HepG2 (cell line): ENCODE results near the gene MAPK8IP3.

Experiments used
- ASH2L ChIP-seq: fragments of 300-600, 200-600 bp; sonication (generic); IDR thresholded peaks from 2 replicates; pipeline ENCODE4 v1.7.0; 2017; ENCODE audit warnings: low read depth, mild to moderate bottlenecking, moderate library complexity, mixed read lengths, low read length; ENCODE audit not compliant: insufficient read length
- BCL6 ChIP-seq: IDR thresholded peaks from 2 replicates; pipeline ENCODE4 v1.6.1; 2016; ENCODE audit warnings: missing genetic modification reagents, missing compliant biosample characterization
- MED8 ChIP-seq: sonication (generic); formaldehyde crosslinking; IDR thresholded peaks from 2 replicates; pipeline ENCODE4 v1.8.1; 2023; ENCODE audit warnings: mild to moderate bottlenecking, missing genetic modification reagents; ENCODE audit not compliant: insufficient replicate concordance
- PHF20 ChIP-seq: sonication (generic); formaldehyde crosslinking; IDR thresholded peaks from 2 replicates; pipeline ENCODE4 v1.5.0; 2020; ENCODE audit warnings: mild to moderate bottlenecking, missing genetic modification reagents
- SAFB2 ChIP-seq: sonication (generic); formaldehyde crosslinking; IDR thresholded peaks from 2 replicates; pipeline ENCODE4 v1.5.1; 2020; ENCODE audit warnings: missing genetic modification reagents, low read depth, mild to moderate bottlenecking, borderline replicate concordance
- ZFP82 ChIP-seq: sonication (generic); formaldehyde crosslinking; IDR thresholded peaks from 2 replicates; pipeline ENCODE4 v1.5.1; 2020; ENCODE audit warnings: mild to moderate bottlenecking, missing genetic modification reagents, borderline replicate concordance
- TF ChIP-seq, protein P1 (sequence below): sonication (generic); formaldehyde crosslinking; IDR thresholded peaks from 2 replicates; pipeline ENCODE4 v1.5.0; 2020; ENCODE audit warnings: mild to moderate bottlenecking, missing genetic modification reagents, moderate library complexity
- TF ChIP-seq, protein P2 (sequence below): IDR thresholded peaks from 2 replicates; pipeline ENCODE4 v1.6.1; 2016; ENCODE audit warnings: missing compliant biosample characterization, missing genetic modification reagents, borderline replicate concordance

DNA sequence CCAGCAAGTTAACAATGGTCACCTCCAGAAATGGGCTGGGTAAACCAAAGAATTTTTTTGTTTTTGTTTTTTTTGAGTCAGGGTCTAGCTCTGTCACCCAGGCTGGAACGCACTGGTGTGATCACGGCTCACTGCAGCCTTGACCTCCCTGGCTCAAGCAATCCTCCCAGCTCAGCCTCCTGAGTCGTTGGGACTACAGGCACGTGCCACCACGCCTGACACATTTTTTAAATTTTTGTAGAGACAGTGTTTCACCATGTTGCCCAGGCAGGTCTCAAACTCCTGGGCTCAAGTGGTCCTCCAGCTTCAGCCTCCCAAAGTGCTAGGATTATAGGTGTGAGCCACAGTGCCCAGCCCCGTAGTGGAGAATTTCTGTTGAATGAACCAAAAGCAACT, 74.7 kb downstream of the MAPK8IP3 start:
- TF ChIP-seq, protein P1, sequence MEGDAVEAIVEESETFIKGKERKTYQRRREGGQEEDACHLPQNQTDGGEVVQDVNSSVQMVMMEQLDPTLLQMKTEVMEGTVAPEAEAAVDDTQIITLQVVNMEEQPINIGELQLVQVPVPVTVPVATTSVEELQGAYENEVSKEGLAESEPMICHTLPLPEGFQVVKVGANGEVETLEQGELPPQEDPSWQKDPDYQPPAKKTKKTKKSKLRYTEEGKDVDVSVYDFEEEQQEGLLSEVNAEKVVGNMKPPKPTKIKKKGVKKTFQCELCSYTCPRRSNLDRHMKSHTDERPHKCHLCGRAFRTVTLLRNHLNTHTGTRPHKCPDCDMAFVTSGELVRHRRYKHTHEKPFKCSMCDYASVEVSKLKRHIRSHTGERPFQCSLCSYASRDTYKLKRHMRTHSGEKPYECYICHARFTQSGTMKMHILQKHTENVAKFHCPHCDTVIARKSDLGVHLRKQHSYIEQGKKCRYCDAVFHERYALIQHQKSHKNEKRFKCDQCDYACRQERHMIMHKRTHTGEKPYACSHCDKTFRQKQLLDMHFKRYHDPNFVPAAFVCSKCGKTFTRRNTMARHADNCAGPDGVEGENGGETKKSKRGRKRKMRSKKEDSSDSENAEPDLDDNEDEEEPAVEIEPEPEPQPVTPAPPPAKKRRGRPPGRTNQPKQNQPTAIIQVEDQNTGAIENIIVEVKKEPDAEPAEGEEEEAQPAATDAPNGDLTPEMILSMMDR, result no peak
- TF ChIP-seq ZFP82 (CRISPR knock-in tag), result no peak
- TF ChIP-seq MED8, result no peak
- TF ChIP-seq BCL6, result no peak
- TF ChIP-seq ASH2L, result no peak
- no peak for TF ChIP-seq SAFB2 (CRISPR knock-in tag)
- TF ChIP-seq, protein P2, sequence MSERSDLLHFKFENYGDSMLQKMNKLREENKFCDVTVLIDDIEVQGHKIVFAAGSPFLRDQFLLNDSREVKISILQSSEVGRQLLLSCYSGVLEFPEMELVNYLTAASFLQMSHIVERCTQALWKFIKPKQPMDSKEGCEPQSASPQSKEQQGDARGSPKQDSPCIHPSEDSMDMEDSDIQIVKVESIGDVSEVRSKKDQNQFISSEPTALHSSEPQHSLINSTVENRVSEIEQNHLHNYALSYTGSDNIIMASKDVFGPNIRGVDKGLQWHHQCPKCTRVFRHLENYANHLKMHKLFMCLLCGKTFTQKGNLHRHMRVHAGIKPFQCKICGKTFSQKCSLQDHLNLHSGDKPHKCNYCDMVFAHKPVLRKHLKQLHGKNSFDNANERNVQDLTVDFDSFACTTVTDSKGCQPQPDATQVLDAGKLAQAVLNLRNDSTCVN (CRISPR knock-in tag), result no peak
- no peak for TF ChIP-seq PHF20 (CRISPR knock-in tag)
